GM19328 (cell line): ENCODE measurements around the gene CX3CL1.
A peak's percentile ranks its signal among the peaks of the same experiment; 100 is the strongest.

Experiments used
- ATAC-seq: cut with Tn5 transposase; IDR thresholded peaks from one replicate; pipeline ENCODE4 v1.9.1; 2021; ENCODE audit warnings: mild to moderate bottlenecking, moderate library complexity; ENCODE audit not compliant: unreplicated experiment

The CX3CL1 gene

DNA sequence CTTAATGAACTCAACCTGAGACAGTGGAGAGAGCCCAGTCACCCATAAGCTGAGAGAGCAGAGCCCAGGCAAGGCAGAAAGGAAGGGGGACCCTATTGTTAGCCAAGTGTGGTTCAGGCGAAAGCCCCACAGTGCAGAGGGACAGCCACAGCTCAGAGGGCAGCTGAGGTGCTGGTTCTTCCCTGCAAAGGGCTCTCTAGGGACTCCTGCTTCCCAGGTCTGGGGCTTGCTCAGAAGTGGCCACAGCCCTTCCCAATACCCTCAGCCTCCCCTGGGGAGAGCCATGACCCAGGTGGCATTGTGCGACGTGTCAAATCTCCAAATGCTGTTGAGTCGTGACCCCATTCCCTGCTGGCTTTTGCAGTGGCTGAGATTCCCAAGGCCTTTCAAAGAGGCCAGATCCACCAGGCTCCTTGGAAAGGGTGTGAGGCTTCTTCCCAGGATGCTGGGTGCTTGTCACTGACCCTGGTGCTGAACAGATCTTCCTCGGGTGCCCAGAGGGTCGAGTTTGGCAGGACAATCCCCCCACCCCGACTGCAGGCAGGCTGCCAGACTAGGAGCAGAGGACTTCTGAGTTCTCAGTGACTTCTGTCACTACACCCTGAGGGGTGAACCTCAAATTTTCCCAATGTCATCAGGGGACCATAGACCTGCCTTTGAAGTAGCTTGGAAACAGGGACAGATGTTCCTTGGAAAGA lies 29.8 kb downstream of the CX3CL1 start:
- ATAC-seq, result no peak

DNA sequence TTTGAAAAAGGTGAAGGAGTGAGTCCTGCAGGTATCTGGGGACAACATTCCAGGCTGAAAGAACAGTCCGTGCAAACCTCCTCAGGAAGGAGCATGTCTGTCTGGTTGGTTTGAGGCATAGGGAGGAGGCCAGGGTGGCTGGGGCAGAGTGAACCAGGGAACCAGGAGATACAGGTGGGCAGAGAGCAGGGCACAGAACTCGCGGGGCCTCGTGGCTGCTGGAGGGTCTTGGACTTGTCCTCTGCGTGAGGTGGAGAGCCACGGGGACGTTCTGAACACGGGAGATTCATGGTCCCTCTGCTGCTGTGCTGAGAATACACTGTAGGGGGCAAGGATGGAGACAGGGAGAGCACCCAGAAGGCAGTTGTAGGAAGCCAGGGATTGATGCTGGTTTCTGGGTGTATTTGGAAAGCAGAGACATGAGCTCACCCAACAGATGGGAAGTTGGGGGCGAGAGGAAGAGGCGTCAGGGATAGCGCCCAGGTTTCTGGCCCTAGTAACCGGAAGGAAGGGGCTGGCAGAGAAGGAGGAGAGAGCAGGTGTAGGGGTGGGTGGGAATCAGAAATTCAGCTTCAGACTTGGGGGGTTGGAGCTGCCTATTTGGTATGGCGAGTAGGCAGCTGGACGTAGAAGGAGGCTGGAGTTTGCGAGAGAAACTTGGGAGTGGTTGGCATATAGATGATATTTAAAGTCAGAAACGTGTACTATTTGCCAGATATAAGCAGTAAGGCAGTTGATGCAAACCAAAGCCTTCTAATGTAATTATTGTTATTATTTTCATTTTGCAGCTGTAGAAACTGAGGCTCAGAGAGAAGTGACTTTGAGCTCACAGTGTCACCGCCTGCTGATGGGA lies 31.9 kb downstream of the CX3CL1 start, which contains the start of gene CCL17:
TSS of gene CCL17 (plus strand) at position 803 of the 853 bp plus-strand sequence. CDS start 9,166 bp downstream, outside the sequence.
- no peak for ATAC-seq

DNA sequence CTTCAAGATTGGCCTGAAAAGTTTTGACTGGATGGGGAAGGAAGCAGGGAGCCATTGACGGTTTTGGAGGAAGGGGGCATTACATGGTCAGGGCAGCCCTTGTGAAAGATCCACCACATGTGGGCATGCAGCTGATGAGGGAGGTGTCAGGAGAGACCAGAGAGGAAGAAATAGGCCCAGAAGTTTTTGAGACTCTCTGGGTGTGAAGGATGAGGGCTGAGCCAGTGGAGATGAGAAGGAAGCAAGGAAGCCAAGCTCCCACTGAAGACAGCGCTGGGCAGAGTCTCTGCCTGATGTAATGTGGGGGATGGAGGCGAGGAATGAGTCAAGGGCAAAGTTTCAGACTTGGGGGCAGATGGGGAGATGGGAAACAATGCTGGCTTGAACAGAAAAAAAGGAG lies 32.8 kb downstream of the CX3CL1 start:
- ATAC-seq, result no peak

- ATAC-seq, result no peak
These were observed 34.6 kb downstream of the CX3CL1 start for GRCh38 chr16:57406881-57407280.

DNA sequence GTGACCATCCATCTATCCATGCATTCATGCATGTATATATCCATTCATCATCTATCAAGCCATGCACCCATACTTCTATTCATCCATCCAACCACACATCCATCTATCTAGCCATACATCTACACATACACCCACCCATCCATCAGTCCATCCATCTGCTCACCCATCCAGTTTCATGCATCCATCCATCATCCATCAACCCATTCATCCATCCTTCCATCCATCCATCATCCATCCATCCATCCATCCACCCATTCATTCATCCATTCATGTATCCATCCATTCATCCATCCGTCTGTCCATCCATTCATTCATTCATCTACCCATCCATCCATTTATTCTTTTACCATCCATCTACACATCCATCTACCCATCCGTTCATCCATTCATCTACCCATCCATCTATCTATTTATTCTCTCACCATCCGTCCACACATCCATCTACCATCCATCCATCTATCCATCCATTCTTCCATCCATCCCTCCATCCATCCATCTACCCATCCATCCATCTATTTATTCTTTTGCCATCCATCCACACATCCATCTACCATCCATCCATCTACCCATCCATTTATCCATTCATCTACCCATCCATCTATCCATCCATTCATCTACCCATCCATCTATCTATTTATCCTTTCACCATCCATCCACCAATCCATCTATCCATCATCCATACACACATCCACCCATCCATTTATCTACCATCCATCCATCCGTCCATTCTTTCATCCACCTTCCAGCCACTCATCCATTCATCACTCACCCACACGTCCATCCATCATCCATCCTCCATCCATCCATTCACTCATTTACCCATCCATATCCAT lies 35.4 kb downstream of the CX3CL1 start:
- no peak for ATAC-seq

GRCh38 chr16:57409065-57409464 lies 36.8 kb downstream of the CX3CL1 start:
- ATAC-seq, result no peak

DNA sequence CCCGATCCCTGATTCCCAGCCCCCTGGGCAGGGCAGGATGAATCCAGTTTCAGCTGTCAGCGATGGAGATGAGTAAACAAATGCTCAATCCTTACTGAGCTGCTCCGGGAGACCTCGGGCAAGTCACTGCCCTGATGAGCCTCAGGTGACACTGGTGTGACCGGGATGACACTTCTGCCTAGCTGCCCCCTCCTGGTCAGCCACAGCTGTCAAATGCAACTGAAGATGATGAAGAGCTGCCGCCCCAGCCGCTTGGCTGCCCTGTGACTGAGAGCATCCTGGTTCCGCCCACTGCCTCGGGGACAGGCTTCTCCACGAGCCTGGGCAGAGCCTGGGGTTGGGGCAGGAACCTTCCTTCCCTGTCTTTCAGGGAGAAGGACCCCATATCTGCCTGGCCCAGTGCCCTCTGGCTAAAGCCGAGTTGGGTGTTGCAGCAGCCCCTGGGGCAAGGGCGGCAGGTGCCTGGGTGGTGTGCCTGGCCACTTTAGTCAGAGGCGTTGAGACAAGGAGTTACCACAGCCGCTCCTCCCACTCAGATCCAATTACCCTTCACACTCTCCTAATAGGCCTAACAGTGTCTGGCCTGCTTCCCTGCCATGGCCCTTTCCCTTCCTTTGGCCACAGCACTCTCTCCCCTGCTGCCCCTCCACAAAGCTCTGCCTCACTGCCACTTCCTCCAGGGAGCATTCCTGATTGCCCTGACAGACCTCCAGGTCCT lies 37.7 kb downstream of the CX3CL1 start:
- ATAC-seq, result no peak

GRCh38 chr16:57411362-57411976 lies 39.2 kb downstream of the CX3CL1 start:
- no peak for ATAC-seq

DNA sequence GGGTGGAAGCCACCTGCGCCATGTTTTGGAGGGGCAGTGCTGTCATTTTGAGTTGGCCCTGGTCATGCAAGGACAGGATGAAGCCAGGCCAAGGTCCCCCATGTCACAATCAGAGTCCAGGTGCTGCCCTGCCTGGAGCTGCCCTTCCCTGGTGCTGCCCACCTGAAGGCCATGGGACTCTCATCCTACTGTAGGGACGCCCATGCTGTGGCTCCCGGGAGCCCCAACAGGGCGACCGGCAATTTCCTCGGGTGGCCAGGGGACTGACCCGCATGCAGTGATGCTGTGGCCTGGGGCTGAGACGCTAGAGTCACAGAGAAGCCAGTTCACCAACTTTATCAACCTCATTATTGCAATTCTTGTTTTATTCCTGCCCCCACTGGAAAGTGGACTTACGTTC lies 40.3 kb downstream of the CX3CL1 start:
- ATAC-seq, result no peak

DNA sequence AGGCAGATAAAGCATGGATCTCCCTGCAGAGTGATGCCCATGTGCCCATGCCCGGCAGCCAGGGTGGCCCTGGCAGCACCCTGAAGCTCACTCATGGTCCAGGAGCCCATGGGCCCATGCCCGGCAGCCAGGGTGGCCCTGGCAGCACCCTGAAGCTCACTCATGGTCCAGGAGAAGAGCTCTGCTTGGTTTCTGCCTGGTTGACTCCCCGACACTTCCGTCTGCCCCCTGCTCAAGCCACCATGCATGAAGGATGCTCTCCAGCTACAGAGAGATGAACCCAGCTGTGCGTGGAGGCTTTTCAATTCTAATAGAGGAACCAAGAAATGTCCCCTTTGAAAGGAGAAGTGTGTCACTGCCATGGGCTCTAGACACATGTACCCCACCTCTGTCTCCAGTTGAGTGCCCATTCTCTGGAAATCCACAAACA lies 41.0 kb downstream of the CX3CL1 start:
- peak; percentile 66 for ATAC-seq

DNA sequence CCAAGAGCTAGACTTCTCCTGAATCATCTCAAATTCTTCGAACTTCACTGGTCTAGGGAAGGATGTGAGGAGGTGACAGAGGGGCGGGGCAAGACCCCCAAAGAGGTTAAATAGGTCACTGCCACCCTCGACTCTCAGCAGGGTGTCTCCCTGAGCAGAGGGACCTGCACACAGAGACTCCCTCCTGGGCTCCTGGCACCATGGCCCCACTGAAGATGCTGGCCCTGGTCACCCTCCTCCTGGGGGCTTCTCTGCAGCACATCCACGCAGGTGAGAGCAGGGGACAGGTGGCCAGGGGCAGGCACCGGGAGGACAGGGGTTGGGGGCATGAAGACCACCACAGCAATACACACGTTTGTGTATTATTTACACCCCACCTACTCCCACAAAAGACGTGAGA lies 41.4 kb downstream of the CX3CL1 start:
- no peak for ATAC-seq

GRCh38 chr16:57416084-57416483 lies 43.8 kb downstream of the CX3CL1 start:
- no peak for ATAC-seq

DNA sequence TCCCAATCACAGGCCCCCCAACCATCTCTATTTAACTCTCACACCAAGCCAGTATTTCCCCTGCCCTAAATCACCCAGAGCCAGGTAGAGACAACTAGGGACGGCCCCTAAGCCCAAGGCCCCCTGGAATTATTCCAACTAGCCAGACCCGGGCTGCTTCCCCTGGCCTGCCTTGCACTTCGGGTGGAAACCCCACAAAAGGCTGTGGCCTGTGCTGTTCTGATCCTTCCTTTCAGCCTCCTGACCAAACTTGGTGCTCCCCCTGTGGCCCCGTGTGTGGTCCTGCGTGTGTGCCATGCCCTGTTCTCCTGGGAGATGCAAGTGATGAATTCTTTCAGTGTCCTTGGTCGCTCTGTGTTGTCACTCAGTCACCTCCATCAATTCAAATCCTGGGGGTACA lies 47.2 kb downstream of the CX3CL1 start:
- no peak for ATAC-seq

DNA sequence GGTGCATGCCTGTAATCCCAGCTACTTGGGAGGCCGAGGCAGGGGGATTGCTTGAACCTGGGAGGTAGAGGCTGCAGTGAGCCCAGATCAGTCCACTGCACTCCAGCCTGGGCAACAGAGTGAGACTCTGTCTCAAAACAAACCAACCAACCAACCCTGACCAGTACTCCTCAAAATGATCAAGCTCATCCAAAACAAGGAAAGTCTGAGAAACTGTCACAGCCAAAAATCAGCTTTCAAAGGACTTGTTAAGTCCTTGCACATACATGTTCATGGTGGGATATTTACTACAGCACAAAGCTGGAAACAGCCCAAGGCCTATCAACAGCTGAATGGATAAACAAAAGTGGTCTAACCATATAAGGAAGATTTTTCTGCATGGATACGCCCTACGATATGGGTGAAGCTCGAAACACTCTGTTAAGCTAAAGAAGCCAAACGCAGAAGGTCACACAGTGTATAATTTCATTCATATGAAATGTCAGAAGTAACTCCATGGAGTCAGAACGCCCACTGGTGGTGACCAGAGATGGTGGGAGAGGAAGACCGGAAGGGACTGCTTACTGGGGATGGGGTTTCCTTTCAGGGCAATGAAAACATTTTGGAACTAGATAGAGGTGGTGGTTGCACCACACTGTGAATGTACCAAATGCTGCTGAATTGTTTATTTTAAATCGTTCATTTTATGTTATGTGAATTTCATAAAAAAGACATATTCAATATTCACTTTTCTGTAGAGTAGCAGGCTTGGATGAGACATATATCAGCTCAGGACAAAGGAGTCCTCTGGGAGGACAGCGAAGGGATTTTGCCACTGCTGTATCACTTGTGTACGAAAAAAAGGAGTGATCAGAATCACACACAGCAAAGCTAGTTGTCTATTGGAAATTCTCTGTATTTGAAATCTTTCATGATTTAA lies 50.0 kb downstream of the CX3CL1 start:
- no peak for ATAC-seq

- no peak for ATAC-seq
These were observed 50.9 kb downstream of the CX3CL1 start for GRCh38 chr16:57423152-57423551.

- ATAC-seq, result no peak
These were observed 52.3 kb downstream of the CX3CL1 start for GRCh38 chr16:57424583-57424982.

DNA sequence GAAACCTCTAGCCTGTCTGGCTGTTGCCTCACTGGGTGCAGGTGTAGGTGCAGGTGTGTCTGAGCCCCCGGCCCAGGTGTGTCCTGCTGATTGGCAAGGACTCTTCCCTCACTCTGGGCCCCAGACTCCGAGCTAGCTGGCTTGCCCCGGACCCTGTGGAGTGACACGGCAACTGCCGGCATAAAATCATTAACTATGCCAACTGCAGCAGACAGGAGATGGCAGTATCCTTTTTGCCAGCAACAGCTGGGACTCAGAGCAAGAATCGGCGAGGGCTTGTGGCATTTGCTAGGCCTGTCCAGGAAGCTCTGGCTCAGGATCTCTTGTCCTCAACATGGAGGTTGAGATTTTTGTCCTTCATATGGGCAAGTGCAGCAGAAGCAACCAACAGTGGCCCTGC lies 54.1 kb downstream of the CX3CL1 start:
- no peak for ATAC-seq

DNA sequence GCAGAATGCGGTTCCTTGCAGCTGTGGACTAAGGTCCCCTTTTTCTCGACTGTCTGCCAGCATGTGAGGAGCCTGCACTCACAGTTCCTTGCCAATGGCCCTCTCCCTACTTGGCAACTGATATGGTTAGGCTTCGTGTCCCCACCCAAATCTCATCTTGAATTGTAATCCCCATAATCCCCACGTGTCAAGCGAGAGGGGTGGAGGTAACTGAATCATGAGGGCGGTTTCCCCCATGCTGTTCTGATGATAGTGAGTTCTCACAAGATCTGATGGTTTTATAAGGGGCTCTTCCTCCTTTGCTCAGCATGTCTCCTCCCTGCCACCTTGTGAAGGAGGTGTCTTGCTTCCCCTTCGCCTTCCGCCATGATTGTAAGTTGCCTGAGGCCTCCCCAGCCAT lies 55.0 kb downstream of the CX3CL1 start:
- ATAC-seq, result no peak

DNA sequence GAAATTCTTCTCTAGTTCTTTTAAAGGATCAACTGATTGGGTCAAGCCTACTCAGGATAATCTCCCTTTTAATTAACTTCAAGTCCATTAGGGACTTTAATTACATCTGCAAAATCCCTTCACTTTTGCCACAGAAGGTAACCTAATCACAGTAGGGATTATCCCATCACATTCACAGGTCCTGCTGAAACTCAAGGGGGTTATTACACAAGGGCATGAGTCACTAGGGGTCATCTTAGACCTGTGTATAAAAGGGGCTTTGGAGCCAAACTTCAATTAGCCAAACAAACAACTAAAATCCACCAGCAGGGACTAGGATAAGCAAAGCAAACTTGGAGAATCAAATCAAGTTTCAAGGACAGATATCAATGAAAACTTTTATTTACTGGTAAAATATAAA lies 55.5 kb downstream of the CX3CL1 start:
- ATAC-seq, result no peak
